KBM-7 (cell line): ENCODE measurements around the gene TOMM7.
"Not testable (repeated sequence)": the region's sequence is repeated elsewhere in the genome, so short reads cannot be mapped to it uniquely, and the experiment has no call there.

Experiments
- DNase-seq: peaks from one replicate; pipeline ENCODE4 v3.0.0-alpha.2; 2015
- in situ Hi-C: fragments of 300-500 bp; cut with MboI; formaldehyde crosslinking; loops from 2 replicates; pipeline ENCODE4 v1.14.3; 2020; ENCODE audit warnings: low sequenced_read_pairs, low pct_unique_long_range_greater_than_20kb, mixed read lengths

Gene TOMM7

GRCh38 chr7:22854158-22855048, 31.8 kb upstream of the TOMM7 start:
- DNase-seq, result peak; percentile 88
- in situ Hi-C loops, result no loop called here

DNA sequence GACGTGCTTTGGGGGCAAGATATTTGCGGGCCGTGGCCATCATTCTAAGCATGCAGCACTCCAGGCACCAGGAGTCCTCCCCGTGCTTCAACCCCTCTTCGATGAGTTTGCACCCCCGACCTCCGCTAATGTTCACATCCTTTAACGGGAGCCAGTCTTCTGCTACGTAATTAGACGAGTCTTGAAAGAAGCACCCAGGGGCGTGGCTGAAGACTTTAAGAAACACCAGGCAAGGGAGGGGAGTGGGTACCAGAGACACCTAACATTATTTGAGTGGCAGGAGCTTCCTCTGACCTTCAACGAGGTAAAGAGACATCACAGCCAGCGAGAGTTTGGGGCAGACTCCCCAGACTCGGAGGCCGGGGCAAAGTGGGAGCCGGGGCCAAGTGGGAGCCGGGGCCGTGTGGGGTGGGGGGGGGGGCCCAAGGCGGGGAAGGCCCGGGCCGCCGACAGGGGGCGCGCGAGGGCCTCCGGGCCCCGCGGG, 31.1 kb upstream of the TOMM7 start:
- in situ Hi-C loops, result no loop called here
- peak; percentile 55 for DNase-seq

- in situ Hi-C loops, result no loop called here
- DNase-seq, result no peak
Observed at GRCh38 chr7:22853138-22853537, 30.5 kb upstream of the TOMM7 start.

- DNase-seq, result no peak
- in situ Hi-C loops, result no loop called here
Observed at GRCh38 chr7:22851145-22851544, 28.5 kb upstream of the TOMM7 start.

DNA sequence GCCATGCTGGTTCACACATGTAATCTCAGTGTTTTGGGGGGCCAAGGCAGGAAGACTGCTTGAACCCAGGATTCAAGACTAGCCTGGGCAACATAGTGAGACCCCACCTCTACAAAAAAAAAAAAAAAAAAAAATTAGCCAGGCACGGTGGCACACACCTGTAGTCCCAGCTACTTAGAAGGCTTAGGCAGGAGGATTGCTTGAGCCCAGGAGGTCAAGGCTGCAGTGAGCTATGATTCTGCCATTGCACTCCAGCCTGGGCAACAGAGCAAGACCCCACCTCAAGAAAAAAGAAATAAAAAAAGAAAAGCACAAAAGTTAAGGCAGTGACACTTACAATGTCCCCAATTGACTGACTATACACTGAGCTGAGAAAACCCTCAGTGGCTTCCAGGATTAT, 27.7 kb upstream of the TOMM7 start:
- in situ Hi-C loops, DNase-seq: not testable (repeated sequence)

GRCh38 chr7:22849662-22850061, 27.0 kb upstream of the TOMM7 start:
- no peak for DNase-seq
- in situ Hi-C loops, result no loop called here

GRCh38 chr7:22849172-22849571, 26.5 kb upstream of the TOMM7 start:
- DNase-seq, result no peak

GRCh38 chr7:22846961-22847360, 24.3 kb upstream of the TOMM7 start:
- in situ Hi-C loops, result no loop called here
- DNase-seq, result no peak

More at GRCh38 chr7:22849172-22849571, 26.5 kb upstream of the TOMM7 start:
- in situ Hi-C loops, result no loop called here

GRCh38 chr7:22845221-22845834, 22.7 kb upstream of the TOMM7 start:
- no peak for DNase-seq
- in situ Hi-C loops, result no loop called here

GRCh38 chr7:22843681-22844309, 21.1 kb upstream of the TOMM7 start:
- in situ Hi-C loops, result no loop called here
- no peak for DNase-seq

DNA sequence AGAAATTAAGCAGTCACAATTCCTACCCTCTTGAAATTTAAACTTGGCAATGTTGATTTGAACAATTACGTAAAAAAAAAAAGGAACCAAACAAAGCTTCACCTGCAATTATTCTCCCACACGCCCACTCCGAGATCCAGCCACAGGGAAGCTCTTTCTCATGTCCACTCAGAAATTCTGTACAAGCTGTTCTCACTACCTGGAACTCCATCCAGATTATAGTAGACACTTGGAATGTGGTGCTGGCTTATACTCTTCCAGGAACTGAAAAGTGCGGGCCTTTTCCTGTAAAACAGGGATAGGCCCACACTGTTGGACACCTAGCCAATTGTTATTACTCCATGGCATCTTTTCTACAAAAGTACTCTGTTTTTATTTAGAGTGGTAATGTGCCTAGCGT, 20.3 kb upstream of the TOMM7 start:
- in situ Hi-C loops, result no loop called here
- DNase-seq, result no peak

GRCh38 chr7:22842383-22842941, 19.8 kb upstream of the TOMM7 start:
- no peak for DNase-seq
- in situ Hi-C loops, result no loop called here

DNA sequence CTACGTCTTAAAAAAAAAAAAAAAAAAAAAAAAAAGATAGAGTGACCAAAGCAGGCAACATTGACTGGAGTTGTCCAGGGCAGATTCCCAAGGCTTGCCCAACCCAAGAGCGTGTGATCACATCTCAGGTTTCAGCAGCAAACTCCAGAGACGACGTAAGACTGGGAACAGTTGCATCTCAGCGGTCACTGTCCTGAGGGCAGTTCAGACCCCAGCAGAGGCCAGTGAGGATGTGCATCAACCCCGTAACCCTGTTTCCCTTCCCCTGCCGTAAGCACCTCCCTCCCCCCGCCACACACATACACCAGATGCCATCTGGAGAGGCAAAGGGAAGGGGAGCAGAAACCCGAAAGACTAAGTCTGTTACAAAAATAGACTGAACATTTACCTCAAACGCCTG, 19.3 kb upstream of the TOMM7 start:
- DNase-seq, result no peak
- in situ Hi-C loops, result no loop called here

GRCh38 chr7:22837308-22837707, 14.7 kb upstream of the TOMM7 start:
- no peak for DNase-seq
- in situ Hi-C loops, result no loop called here

DNA sequence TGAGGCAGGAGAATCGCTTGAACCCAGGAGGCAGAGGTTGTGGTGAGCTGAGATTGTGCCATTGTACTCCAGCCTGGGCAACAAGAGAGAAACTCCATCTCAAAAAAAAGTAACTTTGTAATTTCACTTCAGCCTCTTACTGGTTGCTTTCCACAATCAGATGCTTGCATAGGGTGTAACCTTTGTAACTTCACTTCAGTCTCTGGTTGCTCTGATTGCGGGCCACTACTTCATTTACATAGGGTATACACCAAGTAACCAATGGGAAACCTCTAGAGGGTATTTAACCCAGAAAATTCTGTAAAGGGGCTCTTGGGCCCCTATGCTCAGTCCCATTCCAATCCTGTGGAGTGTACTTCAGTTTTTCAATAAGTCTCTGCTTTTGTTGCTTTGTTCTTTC, 13.9 kb upstream of the TOMM7 start:
- in situ Hi-C loops, DNase-seq: not testable (repeated sequence)

DNA sequence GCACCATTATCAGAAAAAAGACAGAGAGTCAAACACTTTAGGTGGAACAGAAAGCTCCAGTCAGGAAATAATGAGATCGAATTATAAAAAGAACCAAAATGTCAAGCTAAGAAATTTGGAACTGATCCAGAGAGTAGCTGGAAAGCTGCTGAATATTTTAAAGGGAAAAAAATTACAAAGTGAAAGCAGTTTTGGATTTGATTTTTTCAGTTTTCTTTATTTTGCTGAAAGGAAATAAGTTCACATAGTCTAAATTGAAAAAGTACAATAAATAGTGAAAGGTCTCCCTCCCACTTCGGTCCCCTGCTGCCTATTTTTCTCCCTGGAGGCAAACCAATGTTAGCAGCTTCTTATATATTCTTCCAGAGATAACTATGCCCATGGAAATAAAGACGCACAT, 11.3 kb upstream of the TOMM7 start:
- no peak for DNase-seq
- in situ Hi-C loops, result no loop called here

- no peak for DNase-seq
- in situ Hi-C loops, result no loop called here
Observed at GRCh38 chr7:22833113-22833855, 10.6 kb upstream of the TOMM7 start.

- in situ Hi-C loops, result no loop called here
- no peak for DNase-seq
Observed at GRCh38 chr7:22832401-22832800, 9.8 kb upstream of the TOMM7 start.

GRCh38 chr7:22831602-22832305, 9.1 kb upstream of the TOMM7 start:
- in situ Hi-C loops, result no loop called here
- no peak for DNase-seq
